WI38 (cell line): ENCODE measurements around the gene KIF2C.
"Not testable (repeated sequence)": the region's sequence is repeated elsewhere in the genome, so short reads cannot be mapped to it uniquely, and the experiment has no call there.

Experiments used
- H3K4me3 ChIP-seq: 2 replicates; pipeline ENCODE4 v1.5.1; 2011; ENCODE audit warnings: low read depth, mild to moderate bottlenecking, control low read depth, low read length
- TF ChIP-seq, protein P1 (sequence below): IDR thresholded peaks from 2 replicates; pipeline ENCODE4 v1.5.1; 2012; ENCODE audit warnings: low read depth, mild to moderate bottlenecking, control low read depth, low read length

Gene KIF2C

DNA sequence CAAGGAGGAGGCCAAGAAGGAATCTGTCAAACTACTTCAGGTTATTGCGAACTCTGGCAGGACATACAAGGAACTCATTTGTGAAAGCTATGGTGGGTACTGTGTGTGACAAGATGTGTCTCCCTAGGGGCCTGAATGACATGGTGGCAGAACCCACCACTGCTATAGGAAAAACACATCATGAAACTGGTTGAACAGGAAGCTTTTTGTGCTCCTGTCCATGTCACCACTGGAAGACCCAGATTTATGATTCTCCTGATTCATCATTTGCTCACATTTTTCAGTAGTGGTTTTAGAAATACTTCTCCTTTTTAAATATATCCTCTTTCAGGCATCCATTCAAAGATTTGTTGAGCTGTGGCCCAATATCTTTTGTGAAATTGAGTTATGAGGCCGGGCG is 41.5 kb upstream of the KIF2C start:
- H3K4me3 ChIP-seq, result no peak overlapping the region
- TF ChIP-seq, protein P1, sequence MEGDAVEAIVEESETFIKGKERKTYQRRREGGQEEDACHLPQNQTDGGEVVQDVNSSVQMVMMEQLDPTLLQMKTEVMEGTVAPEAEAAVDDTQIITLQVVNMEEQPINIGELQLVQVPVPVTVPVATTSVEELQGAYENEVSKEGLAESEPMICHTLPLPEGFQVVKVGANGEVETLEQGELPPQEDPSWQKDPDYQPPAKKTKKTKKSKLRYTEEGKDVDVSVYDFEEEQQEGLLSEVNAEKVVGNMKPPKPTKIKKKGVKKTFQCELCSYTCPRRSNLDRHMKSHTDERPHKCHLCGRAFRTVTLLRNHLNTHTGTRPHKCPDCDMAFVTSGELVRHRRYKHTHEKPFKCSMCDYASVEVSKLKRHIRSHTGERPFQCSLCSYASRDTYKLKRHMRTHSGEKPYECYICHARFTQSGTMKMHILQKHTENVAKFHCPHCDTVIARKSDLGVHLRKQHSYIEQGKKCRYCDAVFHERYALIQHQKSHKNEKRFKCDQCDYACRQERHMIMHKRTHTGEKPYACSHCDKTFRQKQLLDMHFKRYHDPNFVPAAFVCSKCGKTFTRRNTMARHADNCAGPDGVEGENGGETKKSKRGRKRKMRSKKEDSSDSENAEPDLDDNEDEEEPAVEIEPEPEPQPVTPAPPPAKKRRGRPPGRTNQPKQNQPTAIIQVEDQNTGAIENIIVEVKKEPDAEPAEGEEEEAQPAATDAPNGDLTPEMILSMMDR, result no peak

DNA sequence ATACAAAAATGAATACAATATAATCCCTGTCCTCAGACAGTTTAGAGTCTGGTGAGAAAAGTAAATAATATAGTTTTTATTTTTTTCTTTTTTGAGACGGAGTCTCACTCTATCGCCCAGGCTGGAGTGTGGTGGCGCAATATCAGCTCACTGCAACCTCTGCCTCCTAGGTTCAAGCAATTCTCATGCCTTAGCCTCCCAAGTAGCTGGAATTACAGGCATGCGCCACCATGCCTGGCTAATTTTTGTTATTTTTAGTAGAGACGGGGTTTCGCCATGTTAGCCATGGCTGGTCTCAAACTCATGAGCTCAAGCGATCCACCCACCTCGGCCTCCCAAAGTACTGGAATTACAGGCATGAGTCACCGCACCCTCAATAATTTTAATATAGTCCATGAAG is 40.3 kb upstream of the KIF2C start:
- H3K4me3 ChIP-seq, result not testable (repeated sequence)

DNA sequence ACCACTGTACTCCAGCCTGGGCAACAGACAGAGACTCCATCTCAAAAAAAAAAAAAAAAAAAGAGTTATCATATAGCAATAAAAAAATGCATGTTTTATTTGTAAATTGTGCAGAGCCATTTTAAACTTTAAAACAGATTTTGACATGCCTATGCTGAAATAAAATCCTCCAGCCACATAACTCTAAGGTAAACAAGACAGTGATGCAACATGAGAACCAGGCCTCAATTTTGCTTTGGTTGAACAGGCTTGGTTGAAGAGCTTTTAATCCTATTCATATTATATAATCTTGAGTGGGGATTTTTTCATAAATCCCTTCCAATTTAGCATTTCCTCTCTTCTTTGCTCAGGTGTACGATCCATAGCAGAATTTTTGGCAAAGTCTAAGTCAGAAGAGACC is 39.1 kb upstream of the KIF2C start:
- no peak overlapping the region for H3K4me3 ChIP-seq
- TF ChIP-seq, protein P1, result no peak

DNA sequence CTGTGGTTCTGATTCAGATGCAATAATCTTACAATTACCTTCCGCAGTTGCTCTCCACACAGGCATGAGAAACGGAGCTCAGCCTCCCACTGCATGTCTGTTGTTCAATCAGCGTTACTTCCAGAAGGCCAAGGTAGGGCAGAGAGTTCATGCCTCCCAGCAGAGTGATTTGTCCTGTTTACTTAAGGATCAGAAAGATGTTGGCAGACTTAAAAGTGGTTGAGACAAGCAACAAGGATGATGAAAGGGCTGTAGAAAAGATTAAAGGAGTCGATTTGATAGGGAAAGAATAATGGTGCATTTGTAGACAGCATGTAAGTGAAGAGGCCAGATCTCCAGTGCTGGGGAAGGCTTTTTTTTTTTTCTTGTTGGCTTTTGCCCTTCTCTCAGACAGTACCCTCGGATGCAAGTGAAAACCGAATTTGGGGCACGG is 38.5 kb upstream of the KIF2C start:
- no peak overlapping the region for H3K4me3 ChIP-seq
- TF ChIP-seq, protein P1, result no peak

DNA sequence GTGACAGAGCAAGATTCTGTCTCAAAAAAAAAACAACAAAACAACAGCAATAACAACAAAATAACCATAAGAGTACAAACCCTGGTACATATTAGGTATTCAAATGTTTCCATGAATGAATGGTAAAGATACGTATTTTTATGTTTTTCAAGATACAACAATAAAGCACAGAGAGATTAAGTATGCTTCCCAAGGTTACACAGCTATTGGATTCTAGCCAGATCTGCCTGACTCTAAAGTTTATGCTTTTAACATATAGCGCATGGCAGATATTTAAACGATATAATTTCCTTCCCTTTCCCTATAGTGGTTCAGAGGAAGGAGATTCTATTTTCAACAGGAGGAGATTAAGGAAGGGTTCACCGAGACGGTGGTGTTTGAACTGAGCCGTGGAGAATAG is 34.2 kb upstream of the KIF2C start:
- no peak overlapping the region for H3K4me3 ChIP-seq
- TF ChIP-seq, protein P1, result no peak

DNA sequence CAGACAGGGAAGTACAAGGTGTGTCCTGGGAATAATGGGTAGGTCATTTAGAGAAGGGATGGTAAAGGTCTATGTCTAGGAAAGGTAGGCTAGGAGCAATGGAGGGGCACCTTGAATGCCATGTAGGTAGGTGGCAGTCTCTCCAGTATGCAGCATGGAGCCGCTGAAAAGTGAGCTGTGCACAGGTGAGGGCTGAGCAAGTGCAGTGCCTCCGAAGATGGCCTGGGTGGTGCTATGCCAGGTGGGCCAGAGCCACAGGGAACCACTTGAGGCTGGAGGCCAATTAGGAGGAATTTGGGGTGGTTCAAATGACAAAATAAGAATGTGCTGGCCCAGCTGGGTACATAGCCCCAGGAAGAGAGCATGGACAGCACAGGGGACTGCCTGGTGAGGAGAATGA is 33.7 kb upstream of the KIF2C start:
- H3K4me3 ChIP-seq, result no peak overlapping the region
- TF ChIP-seq, protein P1, result no peak

DNA sequence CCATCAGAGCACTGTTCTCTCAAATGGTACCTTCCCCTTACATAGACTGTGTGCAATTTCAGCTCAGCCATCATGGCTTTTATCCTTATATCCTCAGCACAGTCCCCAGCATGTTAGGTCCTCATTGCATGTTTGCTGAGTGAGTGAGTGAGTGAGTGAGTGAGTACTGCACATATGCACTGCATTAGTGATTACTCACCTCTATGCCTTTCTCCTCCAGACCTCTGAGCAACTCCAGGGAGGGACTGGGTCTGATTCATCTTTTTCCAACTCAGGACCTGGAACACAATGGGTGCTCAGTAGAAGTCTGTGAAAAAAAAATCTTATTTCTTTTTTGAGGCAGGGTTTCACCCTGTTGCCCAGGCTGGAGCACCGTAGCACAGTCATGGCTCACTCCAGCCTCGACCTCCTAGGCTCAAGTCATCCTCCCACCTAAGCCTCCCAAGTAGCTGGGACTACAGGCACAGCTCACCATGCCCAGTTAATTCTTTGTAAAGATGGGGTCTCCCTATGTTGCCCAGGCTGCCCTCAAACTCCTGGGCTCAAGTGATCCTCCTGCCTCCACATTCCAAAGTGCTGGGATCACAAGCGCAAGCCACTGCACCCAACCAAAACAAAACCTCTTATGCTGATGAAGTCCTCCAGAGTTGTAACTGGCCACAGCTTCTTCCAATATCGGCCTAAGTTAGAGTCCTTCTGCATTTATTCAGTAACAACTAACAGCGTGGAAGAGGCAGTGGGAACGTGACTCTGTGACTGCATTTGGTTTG is 32.3 kb upstream of the KIF2C start:
- TF ChIP-seq, protein P1, result no peak
- no peak overlapping the region for H3K4me3 ChIP-seq
